K562 (cell line): Measurements from ENCODE around the gene ERCC6. TPM values are rescaled to one million over a fixed set of nuclear protein-coding genes. Genes with fewer than 3 reads are reported as not detected.
A peak's percentile ranks its signal among the peaks of the same experiment; 100 is the strongest.

ENCODE experiments used
- ATAC-seq: fragments of 200-7000 bp; cut with Tn5 transposase; 3 replicates; pipeline ENCODE4 v1.9.1; 2020; ENCODE audit warnings: moderate library complexity
- BruUV-seq: library from RNA; stranded (reverse); fragments of 400-500 nt; replicated peaks from 2 replicates; lab custom pipeline; 2021; lab: Mats Ljungman, UMichigan
- CTCF ChIA-PET: fragments of 300-600 bp; formaldehyde crosslinking; extraction: SDS; loops from one replicate; lab custom pipeline; 2021; ENCODE audit warnings: low intra/inter-chr PET ratio; lab: Yijun Ruan, JAX
- POLR2A ChIA-PET: fragments of 300-600, 350-650 bp; sonication (Branson Sonifier 250); formaldehyde crosslinking; extraction: SDS; loops from one replicate; lab custom pipeline; 2021; ENCODE audit warnings: antibody characterized with exemption, inconsistent platforms; lab: Yijun Ruan, JAX
- DNase-seq, 4 experiments: peaks; one replicate each; pipeline versions ENCODE4 v3.0.0 to v3.0.0-alpha.2; 2011 to 2018; ENCODE audit warnings: low spot score in 3 of 4, mixed read lengths in 3 of 4; ENCODE audit errors: extremely low read depth in 1 of 4
- FAIRE-seq: peaks from 2 replicates; lab custom pipeline; 2011; peaks lifted over from hg19 to GRCh38; lab: Jason Lieb, UNC
- H2AFZ ChIP-seq: 2 replicates; pipeline ENCODE4 v1.6.0; 2011; ENCODE audit warnings: low read depth, low read length, control low read depth, inconsistent platforms
- H3K27ac ChIP-seq: fragments of 200-600 bp; 3 replicates; pipeline ENCODE4 v1.8.0; 2011; ENCODE audit warnings: low read depth, mild to moderate bottlenecking, control low read depth, inconsistent platforms, low read length, moderate library complexity, mixed read lengths; ENCODE audit errors: extremely low read depth
- H3K27me3 ChIP-seq, 2 experiments: fragments of 300-600 bp in 1 of 2; 2 replicates in 1 of 2; 3 replicates in 1 of 2; pipeline versions ENCODE4 v1.6.0 to v1.8.0; 2011; ENCODE audit warnings: inconsistent platforms in 2 of 2, low read length in 2 of 2, mild to moderate bottlenecking in 1 of 2, mixed read lengths in 1 of 2, moderate library complexity in 1 of 2; ENCODE audit not compliant: control insufficient read depth in 2 of 2, insufficient read depth in 2 of 2
- H3K36me3 ChIP-seq: fragments of 300-600 bp; 3 replicates; pipeline ENCODE4 v1.8.0; 2011; ENCODE audit warnings: mild to moderate bottlenecking, low read length, inconsistent platforms; ENCODE audit not compliant: control insufficient read depth, insufficient read depth
- H3K4me1 ChIP-seq, 2 experiments: fragments of 200-600 bp in 1 of 2; replicated peaks in 1 of 2; 2 replicates in 1 of 2; 3 replicates in 1 of 2; pipeline versions ENCODE4 v1.5.1 to v1.8.0; 2011; ENCODE audit warnings: inconsistent platforms in 2 of 2, low read length in 2 of 2, mild to moderate bottlenecking in 1 of 2, mixed read lengths in 1 of 2, moderate library complexity in 1 of 2; ENCODE audit not compliant: control insufficient read depth in 2 of 2, insufficient read depth in 2 of 2
- H3K4me2 ChIP-seq: 2 replicates; pipeline ENCODE4 v1.6.1; 2011; ENCODE audit warnings: low read length, control low read depth, inconsistent platforms, mixed read lengths; ENCODE audit not compliant: insufficient read depth
- H3K4me3 ChIP-seq: fragments of 200-600 bp; sonication (generic), shearing (Covaris generic); 2 replicates; pipeline ENCODE4 v1.5.1; 2016; ENCODE audit warnings: control low read depth, inconsistent platforms
- H3K79me2 ChIP-seq: fragments of 200-600 bp; 3 replicates; pipeline ENCODE4 v1.8.0; 2011; ENCODE audit warnings: low read length, inconsistent platforms; ENCODE audit not compliant: control insufficient read depth, insufficient read depth
- H3K9ac ChIP-seq, 2 experiments: 2 replicates each; pipeline versions ENCODE4 v1.6.0 to v1.6.1; 2011; ENCODE audit warnings: low read depth in 2 of 2, low read length in 2 of 2, control low read depth in 1 of 2, inconsistent platforms in 1 of 2, mild to moderate bottlenecking in 1 of 2, mixed read lengths in 1 of 2; ENCODE audit not compliant: insufficient read depth in 1 of 2
- H3K9me1 ChIP-seq: one replicate; pipeline ENCODE4 v1.6.0; 2011; ENCODE audit warnings: inconsistent platforms, mild to moderate bottlenecking, low read length, moderate library complexity; ENCODE audit not compliant: control insufficient read depth, insufficient read depth
- H3K9me3 ChIP-seq: replicated peaks from 2 replicates; pipeline ENCODE4 v1.5.1; 2011; ENCODE audit warnings: low read depth, low read length, inconsistent platforms; ENCODE audit not compliant: control insufficient read depth, insufficient read depth
- H4K20me1 ChIP-seq: replicated peaks from 2 replicates; pipeline ENCODE4 v1.6.1; 2011; ENCODE audit warnings: low read length, inconsistent platforms, mixed read lengths; ENCODE audit not compliant: control insufficient read depth, insufficient read depth
- JUND ChIP-seq, 2 experiments: IDR thresholded peaks; 2 replicates in 1 of 2; 3 replicates in 1 of 2; pipeline ENCODE4 v1.6.1; 2011; ENCODE audit warnings: borderline replicate concordance in 2 of 2, low read depth in 2 of 2, low read length in 2 of 2, improper control_type of control experiment in 1 of 2, missing biosample characterization in 1 of 2, missing genetic modification characterization in 1 of 2, missing genetic modification reagents in 1 of 2
- MYBL2 ChIP-seq, 2 experiments: fragments of 450-650 bp in 1 of 2; sonication (generic) in 1 of 2; formaldehyde crosslinking in 1 of 2; IDR thresholded peaks; 2 replicates each; pipeline versions ENCODE4 v1.6.1 to v1.8.1; 2017 to 2022; ENCODE audit warnings: borderline replicate concordance in 1 of 2, inconsistent platforms in 1 of 2, low read depth in 1 of 2, mild to moderate bottlenecking in 1 of 2, missing genetic modification reagents in 1 of 2, moderate library complexity in 1 of 2
- RBFOX2 ChIP-seq: fragments of 200-400 bp; formaldehyde crosslinking; IDR thresholded peaks from 2 replicates; pipeline ENCODE4 v1.6.1; 2017; ENCODE audit warnings: low read depth, mild to moderate bottlenecking, low read length, moderate library complexity
- RBM39 ChIP-seq: fragments of 200-400 bp; formaldehyde crosslinking; optimal IDR thresholded peaks from 2 replicates; pipeline ENCODE3; 2018; ENCODE audit warnings: low read depth, low read length
- TEAD1 ChIP-seq, 2 experiments: fragments of 450-650 bp in 1 of 2; sonication (generic) in 1 of 2; formaldehyde crosslinking; IDR thresholded peaks; 2 replicates each; pipeline versions ENCODE4 v1.4.0 to v1.8.0; 2020 to 2022; ENCODE audit warnings: mild to moderate bottlenecking in 2 of 2, missing genetic modification reagents in 1 of 2
- WGBS: fragments of 100-300 bp; shearing (Covaris generic); methylation state at CpG from one replicate; pipeline ENCODE4 v1.1.6; 2016; ENCODE audit warnings: low coverage, mixed read lengths; ENCODE audit not compliant: insufficient coverage; ENCODE audit errors: missing lambda C conversion rate; 5-methylcytosine and 5-hydroxymethylcytosine counted together
- in situ Hi-C: fragments of 300-500 bp; cut with MboI; formaldehyde crosslinking; loops from 4 replicates; pipeline ENCODE4 v1.15.0; 2018; ENCODE audit warnings: inconsistent platforms, mixed read lengths
- intact Hi-C: fragments of 100-400 bp; cut with micrococcal nuclease; formaldehyde crosslinking; loops from 2 replicates; pipeline ENCODE4 v1.14.2; 2022
- polyA plus RNA-seq, 8 experiments: library from polyadenylated mRNA; depleted of rRNA in 4 of 8; stranded (reverse) in 5 of 8; unstranded in 3 of 8; fragments of >200 nt; fragmentation: Nextera tagmentation in 2 of 8; fragmentation: Illumina TruSeq in 1 of 8; extraction: Ambion mirVana in 2 of 8; extraction: Trizol in 1 of 8; gene quantifications; 2 replicates each; pipeline versions ENCODE4 v1.2.1 to v1.2.3, GENCODE V29; 2011 to 2014; ENCODE audit warnings: inconsistent platforms in 1 of 8, missing spikeins in 1 of 8
- total RNA-seq, 7 experiments: library from RNA; depleted of rRNA in 6 of 7; stranded (reverse); fragments of >200 nt in 6 of 7; fragmentation: Illumina TruSeq in 2 of 7; extraction: Trizol in 2 of 7; gene quantifications; 2 replicates each; pipeline versions ENCODE4 v1.2.1 to v1.2.3, GENCODE V29; 2011 to 2021; ENCODE audit warnings: low replicate concordance in 1 of 7

Gene ERCC6
- total and polyA plus RNA-seq, 9 of the 15 experiments (the other 6 are each of a cell fraction or from before 2014, with no cell fraction given) = 7.8 to 17.7 (median 11.8) TPM

DNA sequence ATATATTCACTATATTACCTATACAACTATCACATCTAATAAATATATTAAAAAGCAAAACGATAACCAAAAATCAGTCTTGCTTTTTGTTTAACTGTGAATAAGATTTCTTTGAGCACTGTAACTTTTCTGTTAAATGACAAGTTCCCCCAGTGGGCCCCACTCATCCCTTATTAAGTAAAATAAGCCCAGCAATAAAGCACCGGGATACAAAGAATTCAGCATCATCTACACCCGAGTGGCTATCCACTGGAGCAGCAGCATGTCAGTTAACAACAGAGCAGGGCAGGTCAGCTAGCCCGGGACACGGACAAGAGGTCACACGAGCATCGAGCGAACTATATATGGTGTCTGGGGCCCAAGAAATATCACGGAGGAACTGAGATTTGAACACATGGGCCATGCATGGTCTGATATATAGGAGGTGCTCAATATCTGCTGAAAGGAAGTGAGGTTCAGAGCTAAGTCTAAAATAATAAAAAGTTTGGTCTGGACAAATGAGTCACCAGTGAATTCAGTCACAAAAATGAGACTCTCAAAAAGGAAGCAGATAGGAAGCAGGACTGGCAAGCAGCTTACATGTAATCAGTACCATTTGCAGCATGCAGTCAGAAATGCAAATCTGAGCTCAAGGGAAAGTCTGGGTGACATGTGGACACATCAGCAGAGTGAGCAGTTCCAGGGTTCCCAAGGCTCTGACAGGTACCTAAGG is 4.1 kb downstream of the ERCC6 start (continued):
- TF ChIP-seq JUND (IDR thresholded peaks at IDR 0.05; ENCODE audit: borderline replicate concordance, low read depth, low read length) (no peak), JUND (tag; IDR thresholded peaks at IDR 0.05; ENCODE audit: borderline replicate concordance, low read depth, low read length) (no peak), TEAD1 (CRISPR knock-in tag; IDR thresholded peaks at IDR 0.05) (no peak), RBM39 (no peak)

GRCh38 chr10:49532461-49532860 is 6.5 kb downstream of the ERCC6 start:
- Histone ChIP-seq H2AFZ (no peak overlapping the region), H3K27me3 (no peaks in the 10 kb centered on the region), H3K4me1 (peaks cover 5 to 8% of the 10 kb centered on the region in 2 experiments; a peak in 3 of 5 replicates), H3K9me3 (no peaks in the 10 kb centered on the region), H3K9me1 (no peaks in the 10 kb centered on the region), H3K27ac (no peak overlapping the region), H3K4me2 (no peak overlapping the region), H3K9ac (peak overlapping the region in 1 of 2 experiments; percentile 68; a peak in 1 of 4 replicates), H3K36me3 (peaks cover 57% of the 10 kb centered on the region), H3K79me2 (peaks cover 26% of the 10 kb centered on the region), H4K20me1 (0 out of 2 replicates have a peak, but pooled peaks cover 4% of the 10 kb centered on the region), H3K4me3 (no peak overlapping the region)
- ChIA-PET POLR2A (interaction anchor here (0.8 kb wide), 1 partner anchor 10 kb away, joined by 3 read pairs; no protein-coding TSS in a partner anchor), CTCF (no interaction called here)
- TF ChIP-seq MYBL2 (IDR thresholded peaks at IDR 0.05; ENCODE audit: low read depth) (no peak), MYBL2 (CRISPR knock-in tag; IDR thresholded peaks at IDR 0.05; ENCODE audit: borderline replicate concordance) (no peak), RBFOX2 (0 out of 2 replicates have a peak, but pooled peaks have one; percentile 26)
- no peak for FAIRE-seq
- in situ Hi-C loops = no loop called here
- intact Hi-C loops = no loop called here
- no TSS peak for BruUV-seq
- ATAC-seq = no peak
- no peak for DNase-seq
- 90% methylated on average over 15 of the region's 15 CpGs for WGBS
